ENCODE results near the gene HNRNPA1.

DNA sequence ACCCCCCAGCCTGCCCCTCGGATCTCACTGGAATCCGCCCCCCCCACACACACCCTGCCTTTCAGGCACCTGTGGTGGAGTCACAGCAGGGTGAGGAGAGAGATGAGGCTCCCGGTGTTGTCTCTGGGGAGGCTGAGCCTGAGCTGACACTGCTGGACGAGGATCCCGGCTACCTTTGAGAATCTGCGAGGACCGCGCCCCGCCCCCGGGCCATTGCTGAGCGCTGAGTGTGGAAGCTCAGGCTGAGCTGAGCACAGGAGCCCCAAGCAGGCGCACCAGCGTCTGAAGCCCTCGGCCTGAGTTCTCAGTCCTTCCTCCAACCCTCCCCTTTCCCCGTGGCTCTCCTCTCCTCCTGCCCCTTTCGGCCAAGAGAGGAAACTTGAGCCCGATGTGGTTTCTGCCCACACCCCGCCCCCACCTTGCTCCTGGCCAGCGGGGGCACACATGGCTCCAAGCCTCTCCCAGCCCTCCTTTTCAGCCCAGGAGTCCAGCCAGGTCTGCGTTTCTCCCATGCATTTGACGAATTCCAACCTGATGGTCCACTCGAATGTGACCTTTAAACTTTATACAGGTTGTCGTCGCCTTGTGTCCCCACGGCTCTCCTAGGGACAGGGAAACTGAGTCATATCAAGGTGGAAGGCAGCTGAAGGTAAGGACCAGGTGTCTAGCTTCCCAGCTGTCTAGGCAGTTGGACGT, 20.4 kb downstream of the HNRNPA1 start, which contains the start of gene NFE2:
- TF ChIP-seq CTCF (IDR thresholded peaks at IDR 0.05; ENCODE audit: extremely low read depth in 1 of 2, insufficient read depth in 1 of 2, low read depth in 1 of 2, low read length in 2 of 2), result peak in 1 of 2 donors; percentile 1
- TF ChIP-seq POLR2A (IDR thresholded peaks at IDR 0.05; ENCODE audit: low read depth, low read length), result no peak
